Hematopoietic multipotent progenitor cell treated with erythropoietin and hydrocortisone succinate and interleukin-3 and kit ligand, for 17 days (in vitro differentiated cells): ENCODE data around the gene YAE1.

Experiments
- DNase-seq: peaks from one replicate; pipeline ENCODE4 v3.0.0-alpha.2; 2015; ENCODE audit warnings: low spot score

The YAE1 gene

GRCh38 chr7:39554583-39555165 lies 11.5 kb upstream of the YAE1 start:
- DNase-seq = no peak

GRCh38 chr7:39557222-39557621 lies 9.0 kb upstream of the YAE1 start:
- no peak for DNase-seq

GRCh38 chr7:39557911-39558310 lies 8.3 kb upstream of the YAE1 start:
- no peak for DNase-seq

GRCh38 chr7:39560408-39560807 lies 5.8 kb upstream of the YAE1 start:
- DNase-seq = no peak

GRCh38 chr7:39560997-39561396 lies 5.2 kb upstream of the YAE1 start:
- DNase-seq = no peak

- DNase-seq = no peak
Observed at GRCh38 chr7:39565538-39565937, 666 bp upstream of the YAE1 start.

- DNase-seq = no peak
Observed at GRCh38 chr7:39567294-39567693, 1.1 kb downstream of the YAE1 start.

- no peak for DNase-seq
Observed at GRCh38 chr7:39574673-39575349, 8.6 kb downstream of the YAE1 start.

- DNase-seq = no peak
Observed at GRCh38 chr7:39577229-39577874, 11.1 kb downstream of the YAE1 start.

GRCh38 chr7:39580149-39580874 lies 14.1 kb downstream of the YAE1 start:
- peak; percentile 83 for DNase-seq

GRCh38 chr7:39582536-39582935 lies 16.3 kb downstream of the YAE1 start:
- DNase-seq = no peak

- DNase-seq = no peak
Observed at GRCh38 chr7:39583539-39583938, 17.3 kb downstream of the YAE1 start.

- DNase-seq = no peak
Observed at GRCh38 chr7:39587393-39587792, 21.2 kb downstream of the YAE1 start.

- DNase-seq = no peak
Observed at GRCh38 chr7:39588416-39588815, 22.2 kb downstream of the YAE1 start.

GRCh38 chr7:39589323-39590111 lies 23.3 kb downstream of the YAE1 start:
- no peak for DNase-seq

GRCh38 chr7:39592586-39592985 lies 26.4 kb downstream of the YAE1 start:
- DNase-seq = no peak

- no peak for DNase-seq
Observed at GRCh38 chr7:39594988-39595620, 28.9 kb downstream of the YAE1 start.

GRCh38 chr7:39602351-39602750 lies 36.1 kb downstream of the YAE1 start:
- no peak for DNase-seq

- DNase-seq = no peak
Observed at GRCh38 chr7:39603924-39604323, 37.7 kb downstream of the YAE1 start.

GRCh38 chr7:39605087-39605486 lies 38.9 kb downstream of the YAE1 start:
- DNase-seq = no peak

- no peak for DNase-seq
Observed at GRCh38 chr7:39606352-39606751, 40.1 kb downstream of the YAE1 start.

GRCh38 chr7:39606941-39607340 lies 40.7 kb downstream of the YAE1 start:
- DNase-seq = no peak
